ENCODE data around the gene MAPK9.

Gene MAPK9

DNA sequence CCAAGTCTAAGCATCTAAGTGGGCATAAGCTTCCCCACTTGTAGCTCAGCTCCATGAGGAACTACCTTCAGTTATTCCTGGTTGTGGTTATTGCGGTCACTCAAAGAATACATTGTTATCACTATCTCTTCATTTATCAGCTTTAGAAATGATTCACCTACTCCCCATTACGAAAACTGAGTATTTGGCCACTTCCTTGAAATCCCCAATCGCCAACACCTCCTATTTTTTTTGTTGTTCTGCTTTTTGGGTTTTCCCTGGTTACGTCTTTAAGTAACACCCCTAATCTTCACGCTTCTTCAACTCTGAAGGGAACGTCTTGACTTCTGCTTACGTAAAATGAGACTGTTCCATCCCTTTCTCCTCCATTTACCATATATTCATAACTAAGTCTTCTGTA, 20.7 kb downstream of the MAPK9 start:
- H3K4me2 ChIP-seq (ENCODE audit: insufficient read depth, low read length, poor library complexity, severe bottlenecking) = no peak overlapping the region
- no peak overlapping the region for H2AK5ac ChIP-seq (ENCODE audit: low read depth, low read length)
- no peak overlapping the region for H2BK12ac ChIP-seq (ENCODE audit: low read length)
- H3K79me1 ChIP-seq (ENCODE audit: low read depth, low read length) = no peaks in the 10 kb centered on the region
- no peak overlapping the region for H2BK15ac ChIP-seq (ENCODE audit: low read length)
- no peaks in the 10 kb centered on the region for H3K27me3 ChIP-seq (ENCODE audit: control insufficient read depth in 3 of 3, insufficient read depth in 3 of 3, low read depth in 1 of 3, low read length in 3 of 3)
- H3K18ac ChIP-seq (ENCODE audit: low read length) = no peak overlapping the region
- H3K4me1 ChIP-seq (ENCODE audit: control insufficient read depth in 2 of 2, insufficient read depth in 1 of 2, low read depth in 1 of 2, low read length in 2 of 2) = no peaks in the 10 kb centered on the region
- H3K4me3 ChIP-seq (ENCODE audit: low read length in 2 of 2) = no peak overlapping the region
- H2AFZ ChIP-seq (ENCODE audit: low read length) = no peak overlapping the region
- no peak overlapping the region for H3K9ac ChIP-seq (ENCODE audit: low read depth, low read length, poor library complexity)
- peaks cover 12 to 77% of the 10 kb centered on the region in 2 donors for H3K36me3 ChIP-seq (replicated peaks in 1 of 2; ENCODE audit: control insufficient read depth in 2 of 2, insufficient read depth in 2 of 2, low read length in 2 of 2)
- no peak overlapping the region for H3K14ac ChIP-seq (ENCODE audit: low read length)
- H3K4ac ChIP-seq (ENCODE audit: low read length) = no peak overlapping the region
- no CpG with 5 or more reads among the region's 7 CpGs for WGBS, 2 donors (ENCODE audit: extremely low coverage in 2 of 2, insufficient read length in 2 of 2, insufficient replicate concordance in 1 of 2)
- no peak overlapping the region for H3K23ac ChIP-seq (ENCODE audit: low read depth, low read length, poor library complexity)
- H2BK5ac ChIP-seq (ENCODE audit: low read length) = no peak overlapping the region
- H4K91ac ChIP-seq (ENCODE audit: low read depth, low read length, poor library complexity) = no peak overlapping the region
- H3K9me3 ChIP-seq (replicated peaks in 1 of 2; ENCODE audit: control insufficient read depth in 2 of 2, insufficient read depth in 1 of 2, low read depth in 1 of 2, low read length in 2 of 2) = peaks cover 23 to 78% of the 10 kb centered on the region in 2 donors
- H3K27ac ChIP-seq (replicated peaks; ENCODE audit: low read length) = no peak overlapping the region
- no peak overlapping the region for H4K8ac ChIP-seq (ENCODE audit: low read depth, low read length)
- DNase-seq (ENCODE audit: low spot score) = no peak
- no peak overlapping the region for H2BK120ac ChIP-seq (ENCODE audit: low read depth, low read length)

DNA sequence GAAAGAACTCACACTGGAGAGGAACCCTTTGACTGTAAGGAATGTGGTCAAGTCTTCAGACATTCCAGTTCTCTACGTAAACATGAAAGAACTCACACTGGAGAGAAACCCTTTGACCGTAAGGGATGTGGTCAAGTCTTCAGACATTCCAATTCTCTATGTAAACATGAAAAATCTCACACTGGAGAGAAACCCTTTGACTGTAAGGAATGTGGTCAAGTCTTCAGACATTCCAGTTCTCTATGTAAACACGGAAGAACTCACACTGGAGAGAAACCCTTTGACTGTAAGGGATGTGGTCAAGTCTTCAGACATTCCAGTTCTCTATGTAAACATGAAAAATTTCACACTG, 32.6 kb downstream of the MAPK9 start:
- H3K4me2 ChIP-seq (ENCODE audit: insufficient read depth, low read length, poor library complexity, severe bottlenecking) = no peak overlapping the region
- H2BK120ac ChIP-seq (ENCODE audit: low read depth, low read length) = no peak overlapping the region
- no peak overlapping the region for H2BK5ac ChIP-seq (ENCODE audit: low read length)
- H2BK15ac ChIP-seq (ENCODE audit: low read length) = no peak overlapping the region
- no CpG with 5 or more reads among the region's 3 CpGs for WGBS, 2 donors (ENCODE audit: extremely low coverage in 2 of 2, insufficient read length in 2 of 2, insufficient replicate concordance in 1 of 2)
- peaks cover 44 to 94% of the 10 kb centered on the region in 2 donors for H3K9me3 ChIP-seq (replicated peaks in 1 of 2; ENCODE audit: control insufficient read depth in 2 of 2, insufficient read depth in 1 of 2, low read depth in 1 of 2, low read length in 2 of 2)
- no peak overlapping the region for H4K91ac ChIP-seq (ENCODE audit: low read depth, low read length, poor library complexity)
- H2BK12ac ChIP-seq (ENCODE audit: low read length) = no peak overlapping the region
- no peaks in the 10 kb centered on the region for H3K79me1 ChIP-seq (ENCODE audit: low read depth, low read length)
- no peak overlapping the region for H3K4me3 ChIP-seq (ENCODE audit: low read length in 2 of 2)
- DNase-seq (ENCODE audit: low spot score) = no peak
- H3K27me3 ChIP-seq (ENCODE audit: control insufficient read depth in 3 of 3, insufficient read depth in 3 of 3, low read depth in 1 of 3, low read length in 3 of 3) = no peaks in the 10 kb centered on the region
- H3K23ac ChIP-seq (ENCODE audit: low read depth, low read length, poor library complexity) = no peak overlapping the region
- H3K9ac ChIP-seq (ENCODE audit: low read depth, low read length, poor library complexity) = no peak overlapping the region
- no peak overlapping the region for H3K4ac ChIP-seq (ENCODE audit: low read length)
- H3K4me1 ChIP-seq (ENCODE audit: control insufficient read depth in 2 of 2, insufficient read depth in 1 of 2, low read depth in 1 of 2, low read length in 2 of 2) = no peaks in the 10 kb centered on the region
- H2AK5ac ChIP-seq (ENCODE audit: low read depth, low read length) = no peak overlapping the region
- no peak overlapping the region for H3K27ac ChIP-seq (replicated peaks; ENCODE audit: low read length)
- H3K14ac ChIP-seq (ENCODE audit: low read length) = no peak overlapping the region
- H3K18ac ChIP-seq (ENCODE audit: low read length) = no peak overlapping the region
- no peak overlapping the region for H4K8ac ChIP-seq (ENCODE audit: low read depth, low read length)
- H3K36me3 ChIP-seq (replicated peaks in 1 of 2; ENCODE audit: control insufficient read depth in 2 of 2, insufficient read depth in 2 of 2, low read length in 2 of 2) = peaks cover 27 to 82% of the 10 kb centered on the region in 2 donors
- H2AFZ ChIP-seq (ENCODE audit: low read length) = no peak overlapping the region

DNA sequence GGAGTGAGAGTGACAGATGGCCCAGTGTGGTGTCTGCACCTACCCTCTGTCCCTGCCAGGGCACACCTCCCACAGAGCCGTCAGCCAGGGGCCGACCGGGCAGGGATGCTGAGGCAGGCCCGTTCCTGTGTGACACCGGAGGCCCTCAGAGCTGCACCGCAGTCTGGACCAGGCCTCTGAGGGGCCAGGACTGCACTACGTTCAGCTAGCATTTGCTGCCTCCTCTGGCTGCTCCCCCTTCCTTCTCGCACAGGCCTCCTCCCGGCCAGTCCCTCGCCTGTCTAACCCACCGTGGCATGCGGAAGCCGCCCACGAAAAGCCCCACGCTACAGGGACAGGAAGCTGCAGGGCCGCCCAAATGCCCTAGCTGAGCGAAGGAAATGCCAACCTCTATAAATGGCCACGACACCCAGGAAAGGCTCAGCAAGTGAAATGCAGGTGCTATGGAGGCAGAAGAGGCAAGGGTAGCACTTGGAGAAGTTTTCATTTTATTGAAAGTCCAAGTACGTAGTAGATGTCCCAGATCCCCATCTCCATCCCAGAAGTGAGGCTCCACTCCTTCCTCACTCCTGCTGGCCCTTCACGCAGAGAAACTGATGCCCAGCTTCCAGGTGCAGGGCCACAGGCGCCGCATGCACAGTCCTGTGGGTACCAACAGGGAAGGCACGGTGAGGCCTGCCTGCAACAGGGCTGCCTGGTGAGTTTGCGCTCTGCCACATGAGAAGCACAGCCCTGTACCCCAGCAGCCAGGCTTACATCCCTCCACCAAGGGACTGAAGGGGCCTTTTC, 38.7 kb downstream of the MAPK9 start:
- Histone ChIP-seq H2AK5ac (ENCODE audit: low read depth, low read length) (no peak overlapping the region), H2BK12ac (ENCODE audit: low read length) (no peak overlapping the region), H2BK120ac (ENCODE audit: low read depth, low read length) (no peak overlapping the region), H3K9me3 (replicated peaks in 1 of 2; ENCODE audit: control insufficient read depth in 2 of 2, insufficient read depth in 1 of 2, low read depth in 1 of 2, low read length in 2 of 2) (peaks cover 68 to 93% of the 10 kb centered on the region in 2 donors), H3K36me3 (replicated peaks in 1 of 2; ENCODE audit: control insufficient read depth in 2 of 2, insufficient read depth in 2 of 2, low read length in 2 of 2) (peaks cover 28 to 80% of the 10 kb centered on the region in 2 donors), H2BK5ac (ENCODE audit: low read length) (no peak overlapping the region), H4K91ac (ENCODE audit: low read depth, low read length, poor library complexity) (no peak overlapping the region), H2AFZ (ENCODE audit: low read length) (no peak overlapping the region), H3K79me1 (ENCODE audit: low read depth, low read length) (no peaks in the 10 kb centered on the region), H3K23ac (ENCODE audit: low read depth, low read length, poor library complexity) (peak overlapping the region; percentile 36), H4K8ac (ENCODE audit: low read depth, low read length) (no peak overlapping the region), H3K18ac (ENCODE audit: low read length) (no peak overlapping the region), H3K27me3 (ENCODE audit: control insufficient read depth in 3 of 3, insufficient read depth in 3 of 3, low read depth in 1 of 3, low read length in 3 of 3) (no peaks in the 10 kb centered on the region), H2BK15ac (ENCODE audit: low read length) (no peak overlapping the region), H3K14ac (ENCODE audit: low read length) (no peak overlapping the region), H3K4me3 (ENCODE audit: low read length in 2 of 2) (peak overlapping the region in 1 of 2 donors; percentile 59), H3K4me2 (ENCODE audit: insufficient read depth, low read length, poor library complexity, severe bottlenecking) (no peak overlapping the region), H3K27ac (replicated peaks; ENCODE audit: low read length) (no peak overlapping the region), H3K4ac (ENCODE audit: low read length) (no peak overlapping the region), H3K4me1 (ENCODE audit: control insufficient read depth in 2 of 2, insufficient read depth in 1 of 2, low read depth in 1 of 2, low read length in 2 of 2) (no peaks in the 10 kb centered on the region), H3K9ac (ENCODE audit: low read depth, low read length, poor library complexity) (peak overlapping the region; percentile 50)
- DNase-seq (ENCODE audit: low spot score) = no peak
- WGBS, 2 donors (ENCODE audit: extremely low coverage in 2 of 2, insufficient read length in 2 of 2, insufficient replicate concordance in 1 of 2) = no CpG with 5 or more reads among the region's 24 CpGs

DNA sequence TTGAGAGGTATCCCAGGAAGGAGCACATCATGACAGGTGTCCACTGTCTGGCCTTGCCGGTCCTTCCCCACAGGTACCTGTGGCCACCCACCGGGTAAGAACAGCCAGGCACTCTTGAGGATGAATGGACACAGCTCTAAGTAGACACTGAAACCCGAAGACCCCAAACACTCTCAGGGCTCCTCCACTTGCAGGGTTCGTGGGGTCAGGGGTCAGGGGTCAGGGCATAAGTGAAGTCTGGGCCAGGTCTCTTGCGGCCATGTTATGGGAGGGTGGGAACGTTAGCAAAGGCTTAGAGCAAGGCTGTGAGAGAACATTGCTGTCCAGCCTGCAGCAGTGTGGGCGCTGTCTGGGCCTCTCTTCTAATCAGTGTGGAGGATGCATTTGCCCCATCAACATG, 40.0 kb downstream of the MAPK9 start:
- no peak for DNase-seq (ENCODE audit: low spot score)
- Histone ChIP-seq H3K9ac (ENCODE audit: low read depth, low read length, poor library complexity) (no peak overlapping the region), H3K27ac (replicated peaks; ENCODE audit: low read length) (no peak overlapping the region), H4K8ac (ENCODE audit: low read depth, low read length) (no peak overlapping the region), H2BK12ac (ENCODE audit: low read length) (no peak overlapping the region), H2BK15ac (ENCODE audit: low read length) (no peak overlapping the region), H3K27me3 (ENCODE audit: control insufficient read depth in 3 of 3, insufficient read depth in 3 of 3, low read depth in 1 of 3, low read length in 3 of 3) (no peaks in the 10 kb centered on the region), H3K79me1 (ENCODE audit: low read depth, low read length) (no peaks in the 10 kb centered on the region), H2AK5ac (ENCODE audit: low read depth, low read length) (no peak overlapping the region), H3K4me2 (ENCODE audit: insufficient read depth, low read length, poor library complexity, severe bottlenecking) (no peak overlapping the region), H2BK120ac (ENCODE audit: low read depth, low read length) (no peak overlapping the region), H3K36me3 (replicated peaks in 1 of 2; ENCODE audit: control insufficient read depth in 2 of 2, insufficient read depth in 2 of 2, low read length in 2 of 2) (peaks cover 35 to 80% of the 10 kb centered on the region in 2 donors), H3K4me3 (ENCODE audit: low read length in 2 of 2) (no peak overlapping the region), H2BK5ac (ENCODE audit: low read length) (no peak overlapping the region), H3K9me3 (replicated peaks in 1 of 2; ENCODE audit: control insufficient read depth in 2 of 2, insufficient read depth in 1 of 2, low read depth in 1 of 2, low read length in 2 of 2) (peaks cover 66 to 93% of the 10 kb centered on the region in 2 donors), H3K14ac (ENCODE audit: low read length) (no peak overlapping the region), H3K4ac (ENCODE audit: low read length) (no peak overlapping the region), H3K4me1 (ENCODE audit: control insufficient read depth in 2 of 2, insufficient read depth in 1 of 2, low read depth in 1 of 2, low read length in 2 of 2) (no peaks in the 10 kb centered on the region), H3K23ac (ENCODE audit: low read depth, low read length, poor library complexity) (peak overlapping the region; percentile 52), H3K18ac (ENCODE audit: low read length) (no peak overlapping the region), H4K91ac (ENCODE audit: low read depth, low read length, poor library complexity) (no peak overlapping the region), H2AFZ (ENCODE audit: low read length) (no peak overlapping the region)
- WGBS, 2 donors (ENCODE audit: extremely low coverage in 2 of 2, insufficient read length in 2 of 2, insufficient replicate concordance in 1 of 2) = no CpG with 5 or more reads among the region's 7 CpGs
